Neutrophil (primary cell): Measurements from ENCODE around the gene RAPSN.

Experiments used
- H3K27ac ChIP-seq: fragments of 200-600 bp; sonication (generic); 2 replicates; pipeline ENCODE4 v1.5.1; 2016; ENCODE audit warnings: mild to moderate bottlenecking, moderate library complexity
- H3K27me3 ChIP-seq: fragments of 200-600 bp; sonication (generic); 2 replicates; pipeline ENCODE4 v1.6.0; 2016; ENCODE audit warnings: mild to moderate bottlenecking
- H3K36me3 ChIP-seq: fragments of 200-600 bp; sonication (generic); 2 replicates; pipeline ENCODE4 v1.5.1; 2017
- H3K4me1 ChIP-seq, 2 experiments: fragments of 200-600 bp in 1 of 2; sonication (generic) in 1 of 2; 1 replicate in 1 of 2; 2 replicates in 1 of 2; pipeline versions ENCODE4 v1.5.1 to v1.6.1; 2013 to 2016; ENCODE audit warnings: low read depth in 1 of 2, low read length in 1 of 2, mild to moderate bottlenecking in 1 of 2, moderate library complexity in 1 of 2; ENCODE audit not compliant: control insufficient read depth in 1 of 2, insufficient read depth in 1 of 2
- H3K4me3 ChIP-seq, 2 experiments: fragments of 200-600 bp in 1 of 2; sonication (generic) in 1 of 2; 1 replicate in 1 of 2; 2 replicates in 1 of 2; pipeline ENCODE4 v1.5.1; 2013 to 2016; ENCODE audit warnings: low read depth in 1 of 2, low read length in 1 of 2, mild to moderate bottlenecking in 1 of 2, moderate library complexity in 1 of 2
- H3K9me3 ChIP-seq: fragments of 200-600 bp; sonication (generic); 2 replicates; pipeline ENCODE4 v1.5.1; 2016
- CTCF ChIP-seq: fragments of 200-600 bp; sonication (generic); IDR thresholded peaks from 2 replicates; pipeline ENCODE4 v1.5.1; 2016; ENCODE audit warnings: antibody characterized with exemption

The RAPSN gene

GRCh38 chr11:47434011-47434786 lies 14.7 kb downstream of the RAPSN start:
- H3K27ac ChIP-seq, result no peak overlapping the region
- no peaks in the 10 kb centered on the region for H3K36me3 ChIP-seq
- TF ChIP-seq CTCF, result no peak
- H3K9me3 ChIP-seq, result no peaks in the 10 kb centered on the region
- no peak overlapping the region for H3K4me3 ChIP-seq
- H3K4me1 ChIP-seq, result no peaks in the 10 kb centered on the region
- H3K27me3 ChIP-seq, result no peaks in the 10 kb centered on the region

- no peaks in the 10 kb centered on the region for H3K9me3 ChIP-seq
- H3K27ac ChIP-seq, result no peak overlapping the region
- H3K4me1 ChIP-seq, result no peaks in the 10 kb centered on the region
- no peaks in the 10 kb centered on the region for H3K36me3 ChIP-seq
- H3K4me3 ChIP-seq, result no peak overlapping the region
- no peaks in the 10 kb centered on the region for H3K27me3 ChIP-seq
- no peak for TF ChIP-seq CTCF
Observed at GRCh38 chr11:47433157-47433556, 15.8 kb downstream of the RAPSN start.

- no peaks in the 10 kb centered on the region for H3K9me3 ChIP-seq
- no peaks in the 10 kb centered on the region for H3K36me3 ChIP-seq
- TF ChIP-seq CTCF, result no peak
- peaks cover 7 to 8% of the 10 kb centered on the region in 2 experiments for H3K4me1 ChIP-seq
- no peak overlapping the region for H3K4me3 ChIP-seq
- H3K27ac ChIP-seq, result no peak overlapping the region
- no peaks in the 10 kb centered on the region for H3K27me3 ChIP-seq
Observed at GRCh38 chr11:47431356-47432083, 17.4 kb downstream of the RAPSN start.

- H3K36me3 ChIP-seq, result no peaks in the 10 kb centered on the region
- no peak for TF ChIP-seq CTCF
- no peak overlapping the region for H3K27ac ChIP-seq
- peaks cover 13 to 14% of the 10 kb centered on the region in 2 experiments for H3K4me1 ChIP-seq
- H3K9me3 ChIP-seq, result no peaks in the 10 kb centered on the region
- H3K27me3 ChIP-seq, result no peaks in the 10 kb centered on the region
- no peak overlapping the region for H3K4me3 ChIP-seq
Observed at GRCh38 chr11:47430524-47430923, 18.4 kb downstream of the RAPSN start.

GRCh38 chr11:47426062-47426956 lies 22.6 kb downstream of the RAPSN start, which contains the start of gene PSMC3:
Gene PSMC3, minus strand, starts transcription at chr11:47426439. Its CDS starts 160 bp downstream, at chr11:47426279.
- Histone ChIP-seq H3K9me3 (no peaks in the 10 kb centered on the region), H3K36me3 (peaks cover 20% of the 10 kb centered on the region), H3K4me1 (peaks cover 19 to 21% of the 10 kb centered on the region in 2 experiments), H3K4me3 (peak within 1 kb of the TSS; percentile 79 to 80), H3K27ac (peak within 1 kb of the TSS; percentile 79), H3K27me3 (no peaks in the 10 kb centered on the region)
- peak; percentile 28 for TF ChIP-seq CTCF
